ENCODE measurements around the gene DDX18. TPM values are rescaled to one million over a fixed set of nuclear protein-coding genes. Genes with fewer than 3 reads are reported as not detected.
A peak's percentile ranks its signal among the peaks of the same experiment; 100 is the strongest.

The DDX18 gene
- total RNA-seq, 2 experiments from 2014 or later = 68.5 to 160 TPM

GRCh38 chr2:117853873-117854272 lies 39.4 kb downstream of the DDX18 start:
- no peak for DNase-seq (ENCODE audit: low spot score)
- POLR2A ChIA-PET = interaction anchor here (0.7 to 2.0 kb wide), 2 partner anchors 11 to 94 kb away, joined by 3 to 6 read pairs; no protein-coding TSS in a partner anchor
- peaks cover 30% of the 10 kb centered on the region for H3K4me1 ChIP-seq (ENCODE audit: insufficient read depth, low read length, poor library complexity, severe bottlenecking)
- no peak overlapping the region for H3K4me2 ChIP-seq (ENCODE audit: low read length)
- H3K9me2 ChIP-seq (ENCODE audit: insufficient read depth, low read length) = no peaks in the 10 kb centered on the region
- no TSS peak for BruUV-seq (replicated peaks)
- H3K9me3 ChIP-seq (ENCODE audit: low read length) = no peaks in the 10 kb centered on the region
- no peak for TF ChIP-seq CTCF (conservative IDR thresholded peaks at IDR 0.05; ENCODE audit: low read length)
- TF ChIP-seq EZH2phosphoT487 (IDR thresholded peaks at IDR 0.05; ENCODE audit: borderline replicate concordance, low read depth, low read length) = no peak
- H4K20me1 ChIP-seq (ENCODE audit: insufficient read depth, low read length) = no peaks in the 10 kb centered on the region
- CTCF ChIA-PET (ENCODE audit: unreplicated experiment) = interaction anchor here (1.1 kb wide), 1 partner anchor 18 kb away, joined by 3 read pairs; no protein-coding TSS in a partner anchor
- H2AFZ ChIP-seq (ENCODE audit: low read length) = no peak overlapping the region
- intact Hi-C loops (cut with micrococcal nuclease; ENCODE audit: unreplicated experiment) = no loop called here
- H3K4me3 ChIP-seq (ENCODE audit: low read depth, low read length, poor library complexity, severe bottlenecking) = no peak overlapping the region
- no peaks in the 10 kb centered on the region for H3K79me2 ChIP-seq (ENCODE audit: insufficient read depth, low read depth, low read length)
- H3K27ac ChIP-seq (ENCODE audit: low read depth, low read length, poor library complexity, severe bottlenecking) = no peak overlapping the region
- H3K36me3 ChIP-seq (ENCODE audit: insufficient read depth, low read length) = no peaks in the 10 kb centered on the region

- H3K36me3 ChIP-seq (ENCODE audit: insufficient read depth, low read length) = no peaks in the 10 kb centered on the region
- H3K4me1 ChIP-seq (ENCODE audit: insufficient read depth, low read length, poor library complexity, severe bottlenecking) = peaks cover 26% of the 10 kb centered on the region
- no peaks in the 10 kb centered on the region for H3K9me3 ChIP-seq (ENCODE audit: low read length)
- H2AFZ ChIP-seq (ENCODE audit: low read length) = no peak overlapping the region
- H3K27ac ChIP-seq (ENCODE audit: low read depth, low read length, poor library complexity, severe bottlenecking) = no peak overlapping the region
- H3K9me2 ChIP-seq (ENCODE audit: insufficient read depth, low read length) = no peaks in the 10 kb centered on the region
- no peak overlapping the region for H3K4me2 ChIP-seq (ENCODE audit: low read length)
- no peak for DNase-seq (ENCODE audit: low spot score)
- ChIA-PET CTCF (ENCODE audit: unreplicated experiment) (no interaction called here), POLR2A (interaction anchor here (0.7 kb wide), 1 partner anchor 95 kb away, joined by 3 read pairs; no protein-coding TSS in a partner anchor)
- no peaks in the 10 kb centered on the region for H4K20me1 ChIP-seq (ENCODE audit: insufficient read depth, low read length)
- intact Hi-C loops (cut with micrococcal nuclease; ENCODE audit: unreplicated experiment) = no loop called here
- no peaks in the 10 kb centered on the region for H3K79me2 ChIP-seq (ENCODE audit: insufficient read depth, low read depth, low read length)
- no peak for TF ChIP-seq CTCF (conservative IDR thresholded peaks at IDR 0.05; ENCODE audit: low read length)
- no peak for TF ChIP-seq EZH2phosphoT487 (IDR thresholded peaks at IDR 0.05; ENCODE audit: borderline replicate concordance, low read depth, low read length)
- no TSS peak for BruUV-seq (replicated peaks)
- no peak overlapping the region for H3K4me3 ChIP-seq (ENCODE audit: low read depth, low read length, poor library complexity, severe bottlenecking)
Observed at GRCh38 chr2:117854610-117855009, 40.1 kb downstream of the DDX18 start.

- H4K20me1 ChIP-seq (ENCODE audit: insufficient read depth, low read length) = no peaks in the 10 kb centered on the region
- POLR2A ChIA-PET = interaction anchor here (0.7 to 1.5 kb wide), 4 partner anchors 9 to 152 kb away, joined by 3 to 5 read pairs (median 4); no protein-coding TSS in a partner anchor
- intact Hi-C loops (cut with micrococcal nuclease; ENCODE audit: unreplicated experiment) = no loop called here
- H3K9me3 ChIP-seq (ENCODE audit: low read length) = no peaks in the 10 kb centered on the region
- H3K9me2 ChIP-seq (ENCODE audit: insufficient read depth, low read length) = no peaks in the 10 kb centered on the region
- H3K4me1 ChIP-seq (ENCODE audit: insufficient read depth, low read length, poor library complexity, severe bottlenecking) = peaks cover 13% of the 10 kb centered on the region
- H3K79me2 ChIP-seq (ENCODE audit: insufficient read depth, low read depth, low read length) = no peaks in the 10 kb centered on the region
- no peak overlapping the region for H3K4me3 ChIP-seq (ENCODE audit: low read depth, low read length, poor library complexity, severe bottlenecking)
- TF ChIP-seq EZH2phosphoT487 (IDR thresholded peaks at IDR 0.05; ENCODE audit: borderline replicate concordance, low read depth, low read length) = no peak
- no peak for TF ChIP-seq CTCF (conservative IDR thresholded peaks at IDR 0.05; ENCODE audit: low read length)
- no peak overlapping the region for H3K27ac ChIP-seq (ENCODE audit: low read depth, low read length, poor library complexity, severe bottlenecking)
- H3K4me2 ChIP-seq (ENCODE audit: low read length) = no peak overlapping the region
- BruUV-seq (replicated peaks) = no TSS peak
- DNase-seq (ENCODE audit: low spot score) = no peak
- CTCF ChIA-PET (ENCODE audit: unreplicated experiment) = no interaction called here
- H2AFZ ChIP-seq (ENCODE audit: low read length) = peak overlapping the region; percentile 52; the same call in 1 of the 2 replicates
- no peaks in the 10 kb centered on the region for H3K36me3 ChIP-seq (ENCODE audit: insufficient read depth, low read length)
Observed at GRCh38 chr2:117855886-117856285, 41.4 kb downstream of the DDX18 start.
